HG02798 (cell line): ENCODE results near the gene TMEM52B.

Source experiments
- ATAC-seq: cut with Tn5 transposase; IDR thresholded peaks from one replicate; pipeline ENCODE4 v1.9.1; 2021; ENCODE audit warnings: mild to moderate bottlenecking; ENCODE audit not compliant: unreplicated experiment, poor library complexity

Gene TMEM52B

GRCh38 chr12:10178821-10179220, at the start of gene TMEM52B:
TSS of gene TMEM52B (plus strand) at chr12:10179032. CDS start at chr12:10179575, 543 bp downstream.
- no peak for ATAC-seq

GRCh38 chr12:10130042-10130441, 48.8 kb upstream of the TMEM52B start, which contains the start of gene CLEC7A:
TSS of gene CLEC7A (minus strand) at chr12:10130199. CDS start at chr12:10130082, 117 bp downstream.
- ATAC-seq = peak; percentile 85

GRCh38 chr12:10131111-10131690, 47.6 kb upstream of the TMEM52B start:
- ATAC-seq = no peak

GRCh38 chr12:10132850-10133370, 45.9 kb upstream of the TMEM52B start:
- ATAC-seq = no peak

- no peak for ATAC-seq
Observed at GRCh38 chr12:10135126-10135525, 43.7 kb upstream of the TMEM52B start.

- no peak for ATAC-seq
Observed at GRCh38 chr12:10136637-10137205, 42.1 kb upstream of the TMEM52B start.

GRCh38 chr12:10140001-10140400, 38.8 kb upstream of the TMEM52B start:
- ATAC-seq = no peak

- no peak for ATAC-seq
Observed at GRCh38 chr12:10142976-10143589, 35.7 kb upstream of the TMEM52B start.

GRCh38 chr12:10147714-10148403, 31.0 kb upstream of the TMEM52B start:
- peak; percentile 70 for ATAC-seq

GRCh38 chr12:10151621-10152020, 27.2 kb upstream of the TMEM52B start:
- no peak for ATAC-seq

- ATAC-seq = peak; percentile 69
Observed at GRCh38 chr12:10153271-10154144, 25.3 kb upstream of the TMEM52B start.

GRCh38 chr12:10154145-10154496, 24.7 kb upstream of the TMEM52B start:
- no peak for ATAC-seq

GRCh38 chr12:10155966-10156365, 22.9 kb upstream of the TMEM52B start:
- no peak for ATAC-seq

- ATAC-seq = no peak
Observed at GRCh38 chr12:10158406-10158805, 20.4 kb upstream of the TMEM52B start.

- no peak for ATAC-seq
Observed at GRCh38 chr12:10159280-10159679, 19.6 kb upstream of the TMEM52B start.

- no peak for ATAC-seq
Observed at GRCh38 chr12:10160617-10161385, 18.0 kb upstream of the TMEM52B start.

- ATAC-seq = no peak
Observed at GRCh38 chr12:10163084-10163483, 15.7 kb upstream of the TMEM52B start.

- no peak for ATAC-seq
Observed at GRCh38 chr12:10165421-10165820, 13.4 kb upstream of the TMEM52B start.

- ATAC-seq = no peak
Observed at GRCh38 chr12:10167599-10167998, 11.2 kb upstream of the TMEM52B start.
